ENCODE results near the gene CYP26A1. TPM values are rescaled to one million over a fixed set of nuclear protein-coding genes. Genes with fewer than 3 reads are reported as not detected.
A peak's percentile ranks its signal among the peaks of the same experiment; 100 is the strongest.

The CYP26A1 gene
- total RNA-seq, 1 donor from 2014 or later: 0.13 TPM

GRCh38 chr10:93068411-93069244 is 5.1 kb upstream of the CYP26A1 start:
- TF ChIP-seq CTCF (IDR thresholded peaks at IDR 0.05): no peak
- no peaks in the 10 kb centered on the region for H3K36me3 Mint-ChIP-seq (ENCODE audit: low read depth)
- H3K27ac Mint-ChIP-seq: no peak overlapping the region
- H3K4me3 Mint-ChIP-seq: no peak overlapping the region
- ChIA-PET POLR2A (no interaction called here), CTCF (interaction anchor here (1.1 to 1.5 kb wide), 2 partner anchors 8 to 11 kb away, joined by 3 read pairs; no protein-coding TSS in a partner anchor)
- H3K9me3 Mint-ChIP-seq: no peaks in the 10 kb centered on the region
- intact Hi-C loops (cut with micrococcal nuclease): no loop called here
- peaks cover 38% of the 10 kb centered on the region for H3K4me1 Mint-ChIP-seq
- ATAC-seq (ENCODE audit: low read depth): no peak
- DNase-seq: no peak
- peaks cover 81% of the 10 kb centered on the region for H3K27me3 Mint-ChIP-seq

- no peak overlapping the region for H3K27ac Mint-ChIP-seq
- peaks cover 39% of the 10 kb centered on the region for H3K4me1 Mint-ChIP-seq
- ChIA-PET CTCF (no interaction called here), POLR2A (no interaction called here)
- intact Hi-C loops (cut with micrococcal nuclease): no loop called here
- H3K27me3 Mint-ChIP-seq: peaks cover 77% of the 10 kb centered on the region
- H3K9me3 Mint-ChIP-seq: no peaks in the 10 kb centered on the region
- no peak for TF ChIP-seq CTCF (IDR thresholded peaks at IDR 0.05)
- no peaks in the 10 kb centered on the region for H3K36me3 Mint-ChIP-seq (ENCODE audit: low read depth)
- DNase-seq: no peak
- H3K4me3 Mint-ChIP-seq: no peak overlapping the region
- ATAC-seq (ENCODE audit: low read depth): no peak
Measured at GRCh38 chr10:93069245-93069561, 4.5 kb upstream of the CYP26A1 start.

GRCh38 chr10:93070378-93071176 is 3.1 kb upstream of the CYP26A1 start:
- H3K27ac Mint-ChIP-seq: no peak overlapping the region

GRCh38 chr10:93071177-93071472 is 2.6 kb upstream of the CYP26A1 start:
- ATAC-seq (ENCODE audit: low read depth) (no peak), DNase-seq (no peak)
- H3K36me3 Mint-ChIP-seq (ENCODE audit: low read depth): no peaks in the 10 kb centered on the region
- H3K4me1 Mint-ChIP-seq: peaks cover 44% of the 10 kb centered on the region
- no peak for TF ChIP-seq CTCF (IDR thresholded peaks at IDR 0.05)
- ChIA-PET CTCF (no interaction called here), POLR2A (no interaction called here)
- peaks cover 78% of the 10 kb centered on the region for H3K27me3 Mint-ChIP-seq
- H3K9me3 Mint-ChIP-seq: no peaks in the 10 kb centered on the region
- intact Hi-C loops (cut with micrococcal nuclease): no loop called here
- no peak overlapping the region for H3K27ac Mint-ChIP-seq
- no peak overlapping the region for H3K4me3 Mint-ChIP-seq

More at GRCh38 chr10:93070378-93071176, 3.1 kb upstream of the CYP26A1 start:
- TF ChIP-seq CTCF (IDR thresholded peaks at IDR 0.05): no peak
- CTCF ChIA-PET: no interaction called here
- Mint-ChIP-seq H3K27me3 (peaks cover 75% of the 10 kb centered on the region), H3K4me1 (peaks cover 43% of the 10 kb centered on the region), H3K4me3 (no peak overlapping the region), H3K36me3 (ENCODE audit: low read depth) (no peaks in the 10 kb centered on the region), H3K9me3 (no peaks in the 10 kb centered on the region)
- POLR2A ChIA-PET: no interaction called here
- ATAC-seq (ENCODE audit: low read depth) (no peak), DNase-seq (no peak)
- intact Hi-C loops (cut with micrococcal nuclease): no loop called here

- no peaks in the 10 kb centered on the region for H3K9me3 Mint-ChIP-seq
- ChIA-PET POLR2A (no interaction called here), CTCF (no interaction called here)
- H3K36me3 Mint-ChIP-seq (ENCODE audit: low read depth): no peaks in the 10 kb centered on the region
- H3K27me3 Mint-ChIP-seq: peaks cover 78% of the 10 kb centered on the region
- DNase-seq (no peak), ATAC-seq (ENCODE audit: low read depth) (no peak)
- no peak overlapping the region for H3K27ac Mint-ChIP-seq
- intact Hi-C loops (cut with micrococcal nuclease): no loop called here
- H3K4me3 Mint-ChIP-seq: peak overlapping the region; percentile 77
- TF ChIP-seq CTCF (IDR thresholded peaks at IDR 0.05): no peak
- H3K4me1 Mint-ChIP-seq: peaks cover 44% of the 10 kb centered on the region
Measured at GRCh38 chr10:93071674-93072224, 1.9 kb upstream of the CYP26A1 start.

Data from activated B cell treated with CpG ODN at 0.5 μM for 24 hours (primary cell).